Superior temporal gyrus (tissue), 1 donor: ENCODE data around the gene SPTBN5.
A peak's percentile ranks its signal among the peaks of the same experiment; 100 is the strongest.

Experiments
- DNase-seq: peaks from one replicate; pipeline ENCODE4 v3.0.0-alpha.2; 2016; ENCODE audit errors: extremely low spot score

SPTBN5 gene

GRCh38 chr15:41904541-41905005, 10.7 kb upstream of the SPTBN5 start:
- peak; percentile 84 for DNase-seq

GRCh38 chr15:41903782-41904181, 9.9 kb upstream of the SPTBN5 start:
- no peak for DNase-seq

GRCh38 chr15:41901431-41901830, 7.6 kb upstream of the SPTBN5 start:
- no peak for DNase-seq

DNA sequence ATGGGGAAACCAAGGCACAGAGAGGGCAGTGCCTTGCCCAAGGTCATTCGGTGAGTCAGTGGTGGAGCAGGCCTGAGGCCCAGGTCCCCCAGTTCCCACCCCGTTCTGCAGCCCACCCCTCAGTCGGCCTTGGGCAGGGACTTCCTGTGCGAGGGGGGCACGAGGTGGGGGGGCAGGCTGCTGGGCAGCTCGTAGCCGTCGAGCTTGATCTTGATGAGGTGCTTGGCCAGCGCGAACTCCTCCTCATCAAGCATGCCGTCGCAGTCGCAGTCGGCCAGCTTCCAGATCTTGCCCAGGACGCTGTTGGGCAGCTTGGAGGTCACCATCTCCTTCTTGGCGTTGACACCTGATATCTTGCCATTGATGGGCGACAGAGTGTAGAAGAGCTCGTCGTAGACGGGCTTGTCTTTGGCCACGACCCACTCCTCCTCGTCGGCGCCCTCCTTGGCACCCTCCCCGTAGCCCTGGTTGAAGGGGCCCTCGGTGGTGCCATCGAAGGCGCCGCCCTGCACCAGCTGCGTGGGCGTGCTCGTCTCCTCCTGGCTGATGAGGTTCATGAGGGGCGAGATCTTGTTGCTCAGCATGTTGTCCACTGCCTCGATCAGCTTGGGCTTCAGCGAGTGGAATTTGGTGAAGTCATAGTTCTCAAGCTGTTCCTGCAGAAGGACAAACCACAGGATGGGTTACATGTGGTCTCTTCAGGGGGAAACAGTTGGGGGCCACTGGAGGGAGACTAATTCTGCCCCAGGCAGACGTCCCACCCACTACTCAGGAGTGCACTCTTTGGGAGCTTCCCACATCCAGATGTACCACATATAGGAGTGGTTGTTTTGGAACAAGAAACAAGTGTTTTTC, 6.9 kb upstream of the SPTBN5 start:
- DNase-seq: no peak

DNA sequence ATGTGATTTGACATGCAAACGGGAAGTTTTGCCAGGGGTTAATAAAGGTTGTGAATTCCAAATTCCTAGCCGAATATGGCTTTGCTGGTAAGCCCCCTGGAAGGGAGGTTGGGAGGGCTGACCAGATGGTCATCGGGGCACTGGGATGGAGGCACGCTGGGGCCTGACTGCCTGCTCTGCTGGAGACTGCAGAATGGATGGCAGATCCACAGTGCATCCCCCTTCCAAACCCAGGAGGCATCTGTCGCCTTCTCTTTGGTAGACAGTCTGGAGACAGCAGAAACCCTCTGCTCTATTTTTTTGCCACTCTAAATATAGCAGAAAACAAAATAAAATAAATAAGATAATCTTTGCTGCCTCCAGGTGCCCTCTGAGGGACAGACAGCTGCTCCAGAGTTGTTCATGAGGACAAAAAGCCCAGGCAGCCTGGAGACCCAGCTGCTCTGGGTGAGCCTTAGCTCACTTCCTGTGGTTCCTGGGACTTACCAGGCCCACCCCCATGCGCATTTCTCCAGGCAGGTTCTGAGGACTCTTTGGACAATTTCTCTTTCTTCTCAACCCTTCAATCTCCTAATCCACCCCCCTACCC, 6.1 kb upstream of the SPTBN5 start:
- DNase-seq: no peak

DNA sequence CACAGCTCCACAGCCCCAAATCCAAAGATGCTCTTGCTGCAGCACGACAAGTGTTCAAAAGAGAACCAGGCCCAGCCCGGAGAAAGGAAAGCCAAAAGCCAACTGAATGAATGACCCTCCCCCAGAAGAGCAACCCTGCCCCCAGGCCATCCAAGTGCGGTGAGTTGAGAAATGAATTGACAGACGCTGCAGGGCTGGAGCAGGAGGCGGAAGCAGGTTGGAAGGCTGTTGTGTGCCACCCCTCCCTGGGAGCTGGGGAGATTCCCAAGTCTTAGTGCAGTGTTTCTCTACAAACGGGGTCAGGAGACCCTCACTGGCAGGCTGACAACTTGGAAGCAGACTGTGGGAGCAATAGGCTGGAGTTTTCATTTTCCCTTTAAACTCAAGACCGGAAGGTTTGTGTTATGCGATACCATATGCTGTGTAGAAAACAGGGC, 3.5 kb upstream of the SPTBN5 start:
- DNase-seq: no peak

- DNase-seq: no peak
Observed at GRCh38 chr15:41896566-41896965, 2.7 kb upstream of the SPTBN5 start.

- DNase-seq: no peak
Observed at GRCh38 chr15:41895957-41896356, 2.1 kb upstream of the SPTBN5 start.

DNA sequence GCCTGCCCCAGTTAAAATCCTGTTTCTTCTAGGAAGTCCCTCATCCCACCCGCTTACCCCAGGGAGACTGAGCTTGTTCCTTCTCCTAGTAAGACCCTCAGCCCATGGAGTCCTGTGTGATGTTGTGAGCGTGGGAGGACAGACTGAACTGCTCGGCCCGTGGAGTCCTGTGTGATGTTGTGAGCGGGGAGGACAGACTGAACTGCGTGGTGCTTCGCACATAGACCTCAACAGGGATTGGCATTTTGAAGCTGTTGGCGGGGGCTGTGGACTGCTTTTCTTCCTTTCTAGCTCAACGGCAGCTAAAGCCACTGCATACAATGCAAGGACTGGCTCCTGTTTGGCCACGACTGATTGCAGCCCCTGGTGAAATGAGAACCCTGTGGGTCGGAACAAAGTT, 1.6 kb upstream of the SPTBN5 start:
- no peak for DNase-seq

DNA sequence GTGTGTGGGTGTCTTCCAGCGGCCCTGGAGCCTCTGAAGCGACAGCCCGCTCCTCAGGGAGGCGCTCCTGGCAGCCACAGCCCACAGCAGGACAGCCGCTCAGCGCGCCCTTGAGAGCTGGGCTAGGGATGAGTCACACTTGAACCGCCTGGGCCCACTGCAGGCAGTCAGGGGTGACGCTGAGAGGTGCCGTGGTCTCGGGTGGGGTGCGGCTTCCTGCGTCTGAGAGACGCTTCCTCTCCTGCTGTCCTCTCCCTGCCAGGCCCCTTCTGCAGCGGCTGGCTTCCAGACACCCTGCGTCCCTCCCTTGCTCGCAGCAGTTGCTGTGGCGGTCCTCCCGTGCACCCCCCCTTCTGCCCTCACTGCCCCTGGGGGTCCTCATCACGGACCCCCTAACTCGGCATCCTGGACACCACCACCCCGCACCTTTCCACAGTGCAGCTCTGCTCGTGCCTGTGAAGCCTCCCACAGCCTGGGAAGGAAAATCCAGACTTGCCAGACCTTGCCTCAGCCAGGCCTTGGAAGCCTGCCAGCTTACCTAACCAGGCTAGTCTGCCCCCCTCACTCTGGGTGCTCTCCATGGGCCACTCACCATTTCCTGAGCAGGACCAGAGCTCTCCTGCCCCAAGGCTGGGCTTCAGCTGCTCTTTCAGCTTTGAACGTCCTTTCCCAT, 1.1 kb upstream of the SPTBN5 start:
- no peak for DNase-seq

GRCh38 chr15:41894251-41894790, 468 bp upstream of the SPTBN5 start:
- DNase-seq: no peak

DNA sequence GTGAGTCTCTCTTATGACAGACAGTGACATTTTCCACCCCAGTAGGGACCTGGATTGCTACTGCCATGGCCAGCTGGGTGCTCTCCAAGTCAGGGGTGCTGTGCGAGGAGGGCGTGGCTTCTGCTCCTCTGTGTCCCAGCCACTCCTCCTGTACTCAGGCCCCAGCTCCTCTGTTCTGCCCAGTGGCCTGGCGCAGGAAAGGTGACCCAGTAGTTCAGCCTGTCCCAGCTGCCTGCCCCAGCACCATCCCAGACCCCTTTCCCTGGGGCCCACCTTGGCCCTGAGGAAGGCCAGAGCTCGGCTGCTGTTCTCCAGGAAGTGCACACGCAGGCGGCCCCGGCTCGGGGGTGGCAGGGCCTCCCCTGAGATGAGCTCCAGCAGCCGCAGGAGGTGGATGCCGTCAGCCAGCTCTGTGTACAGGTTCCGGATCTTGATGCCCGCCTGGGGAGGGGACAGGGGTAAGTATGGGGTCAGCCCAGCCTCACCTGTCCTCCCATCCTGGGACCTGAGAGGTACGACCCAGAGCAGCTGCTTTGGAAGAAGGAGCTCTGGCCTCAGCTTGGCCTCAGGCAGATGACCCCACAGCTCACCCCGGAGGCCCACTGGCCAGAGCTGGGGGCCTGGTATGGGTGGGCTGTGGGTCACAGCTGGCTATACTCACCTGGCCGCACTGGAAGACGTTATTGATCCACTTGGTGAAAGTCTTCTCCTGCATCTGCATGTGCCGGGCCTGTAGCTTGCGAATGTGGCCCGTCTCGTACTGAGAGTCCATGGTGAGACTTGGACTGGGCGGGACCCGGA, 1.0 kb downstream of the SPTBN5 start:
- no peak for DNase-seq

GRCh38 chr15:41891946-41892345, 1.9 kb downstream of the SPTBN5 start:
- no peak for DNase-seq

GRCh38 chr15:41891226-41891625, 2.6 kb downstream of the SPTBN5 start:
- DNase-seq: no peak

DNA sequence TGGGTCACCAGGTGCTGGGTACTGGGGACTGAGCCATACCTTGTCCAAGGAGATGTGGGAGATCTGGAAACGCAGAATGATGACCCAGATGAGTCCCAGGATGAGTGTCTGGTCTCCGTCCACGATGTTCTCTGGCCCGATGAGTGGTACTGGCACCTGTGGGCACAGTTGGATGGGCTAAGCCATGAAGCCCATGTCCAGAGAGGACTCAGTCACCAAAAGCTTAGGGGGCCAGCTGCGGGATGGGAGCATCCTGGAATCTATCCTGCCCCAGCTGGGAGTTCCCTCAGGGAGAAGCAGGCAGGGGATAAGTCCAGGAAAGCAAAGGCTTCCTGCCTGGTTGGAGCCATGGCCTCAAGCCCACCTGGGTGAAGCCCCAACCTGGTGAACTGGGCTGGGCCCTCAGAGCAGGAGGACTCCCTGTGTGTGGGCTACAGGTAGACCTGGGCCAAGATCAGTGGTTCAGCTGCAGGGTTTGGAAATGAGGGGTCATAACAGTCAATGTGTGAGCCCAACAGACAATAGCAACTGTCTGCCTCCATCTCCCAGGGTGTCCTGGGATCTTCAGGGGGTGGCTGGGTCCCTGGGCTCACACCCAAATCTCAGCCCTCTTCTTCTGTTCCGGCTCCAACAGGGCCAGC, 3.7 kb downstream of the SPTBN5 start:
- DNase-seq: no peak

DNA sequence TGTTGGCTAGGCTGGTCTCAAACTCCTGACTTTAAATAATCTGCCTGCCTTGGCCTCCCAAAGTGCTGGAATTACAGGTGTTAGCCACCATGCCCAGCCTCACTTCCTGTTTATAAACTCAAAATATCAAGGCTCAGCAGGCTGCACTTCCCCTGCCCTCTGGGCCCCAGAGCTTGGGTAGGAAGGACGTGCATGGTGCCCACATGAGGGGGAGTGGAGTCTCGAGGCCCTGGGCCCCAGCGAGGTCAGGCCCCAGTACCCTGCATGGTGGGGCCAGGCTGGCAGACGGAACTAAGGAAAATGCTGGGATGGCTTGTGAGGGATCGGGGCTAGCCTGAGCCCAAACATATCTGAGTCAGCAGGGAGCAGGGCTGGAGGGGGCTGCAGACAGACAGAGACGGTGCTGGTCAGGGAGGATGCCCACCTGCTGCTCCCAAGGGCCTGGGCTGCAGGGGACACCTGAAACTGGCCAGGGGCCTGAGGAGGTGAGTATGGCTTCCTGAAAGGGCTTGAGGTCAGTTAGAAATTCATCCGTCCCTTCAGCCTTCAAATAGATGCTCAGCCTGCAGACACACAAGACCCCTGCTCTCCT, 5.1 kb downstream of the SPTBN5 start:
- DNase-seq: no peak

GRCh38 chr15:41887893-41888292, 6.0 kb downstream of the SPTBN5 start:
- no peak for DNase-seq

DNA sequence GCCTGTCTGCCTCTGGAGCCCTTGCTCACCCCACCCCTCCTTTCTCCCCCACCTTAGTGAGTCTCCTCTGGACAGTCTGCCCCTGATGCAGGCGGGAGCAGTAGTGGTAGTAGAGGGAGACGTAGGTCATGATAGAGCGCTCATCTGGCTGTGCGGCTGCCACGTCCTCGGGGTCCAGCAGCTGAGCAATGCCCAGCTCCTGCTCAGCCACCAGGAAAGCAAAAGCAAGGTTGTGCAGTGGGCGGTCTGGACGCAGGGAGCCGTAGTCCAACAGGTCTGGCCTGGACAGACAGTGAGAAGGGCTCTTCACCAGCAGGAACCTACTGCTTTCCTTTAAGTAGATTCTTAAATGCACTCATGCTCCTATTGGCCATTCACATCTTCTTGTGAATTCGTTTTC, 6.7 kb downstream of the SPTBN5 start:
- DNase-seq: no peak

DNA sequence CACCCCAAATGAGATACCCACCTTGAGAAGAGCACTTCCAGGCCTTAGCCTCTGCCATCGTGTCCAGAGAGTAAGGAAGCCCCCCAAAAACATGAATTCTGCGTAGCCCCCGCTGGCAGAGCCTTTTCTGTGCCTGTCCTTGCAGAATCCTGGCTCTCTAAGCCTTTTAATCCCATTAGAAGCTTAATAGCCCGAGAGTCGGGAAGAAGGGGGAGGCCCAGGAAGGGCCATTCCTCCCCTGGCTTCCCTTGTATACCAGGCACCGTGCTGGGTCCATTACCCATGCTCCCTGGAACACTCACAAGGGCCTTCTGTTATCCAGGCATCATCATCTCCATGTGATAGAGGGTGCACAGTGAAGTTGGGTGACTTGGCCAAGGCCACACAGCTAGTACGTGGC, 7.1 kb downstream of the SPTBN5 start:
- no peak for DNase-seq

GRCh38 chr15:41885841-41886240, 8.0 kb downstream of the SPTBN5 start:
- no peak for DNase-seq

DNA sequence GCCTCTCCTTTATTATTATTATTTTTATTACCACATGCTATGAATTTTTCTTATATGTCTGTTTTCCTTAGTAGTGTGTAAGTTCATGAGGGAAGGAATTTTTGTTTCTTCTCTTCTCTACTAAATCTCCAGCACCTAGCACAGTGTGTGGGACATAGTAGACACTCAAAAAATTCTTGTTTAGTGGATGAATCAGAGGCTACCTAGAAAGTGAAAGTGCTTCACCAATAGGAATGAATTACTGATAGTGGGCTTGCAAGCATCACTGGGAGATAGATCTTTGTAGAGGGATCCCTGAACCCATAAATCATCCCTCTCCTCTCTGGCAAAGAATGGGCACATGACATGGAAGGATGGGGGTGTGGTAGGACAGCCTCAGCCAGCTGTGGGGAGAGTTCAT, 8.5 kb downstream of the SPTBN5 start:
- no peak for DNase-seq
